ENCODE measurements around the gene RADIL.

The RADIL gene

DNA sequence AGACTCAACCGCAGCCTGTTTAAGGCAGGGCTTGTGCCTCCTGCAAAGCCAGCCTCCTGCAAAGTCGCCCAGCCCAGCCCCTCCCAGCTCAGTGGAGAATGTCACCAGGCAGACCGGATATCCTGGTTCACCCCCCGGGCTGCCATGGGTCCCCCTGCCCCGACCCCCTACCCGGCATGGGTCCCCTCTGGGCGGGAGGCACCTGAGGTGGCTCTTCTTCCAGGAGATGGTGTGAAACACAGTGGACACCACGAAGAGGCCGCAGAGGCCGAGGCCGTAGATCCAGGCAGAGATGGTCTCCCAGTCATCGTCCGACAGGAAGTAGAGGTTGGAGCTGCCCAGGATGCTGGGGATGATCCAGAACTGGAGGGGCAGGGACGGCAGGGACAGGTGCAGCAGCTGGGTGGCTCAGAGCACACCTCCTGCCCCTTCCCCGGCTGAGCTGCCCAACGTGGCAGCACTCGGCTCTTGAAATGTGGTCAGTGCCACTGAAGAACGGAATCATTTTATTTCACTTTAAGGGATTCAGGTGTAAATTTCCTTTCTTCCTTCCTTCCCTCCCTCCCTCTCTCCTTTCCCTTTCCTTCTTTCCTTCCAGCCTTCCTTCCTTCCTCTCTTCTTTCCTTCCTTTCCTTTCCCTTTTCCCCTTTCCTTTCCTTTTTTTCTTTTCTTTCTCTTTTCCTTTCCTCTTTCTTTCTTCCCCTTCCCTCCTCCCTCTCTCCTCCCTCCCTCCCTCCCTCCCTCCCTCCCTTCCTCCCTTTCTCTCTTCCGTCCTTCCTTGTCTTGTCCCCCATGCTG, 36.7 kb upstream of the RADIL start:
- no peak for TF ChIP-seq FOXP2 (optimal IDR thresholded peaks at IDR 0.05; ENCODE audit: borderline replicate concordance, extremely low read depth, extremely low read length, insufficient read depth)
- TF ChIP-seq POLR2AphosphoS5 (IDR thresholded peaks at IDR 0.05; ENCODE audit: low read depth, low read length) = no peak
- TF ChIP-seq, protein P1, sequence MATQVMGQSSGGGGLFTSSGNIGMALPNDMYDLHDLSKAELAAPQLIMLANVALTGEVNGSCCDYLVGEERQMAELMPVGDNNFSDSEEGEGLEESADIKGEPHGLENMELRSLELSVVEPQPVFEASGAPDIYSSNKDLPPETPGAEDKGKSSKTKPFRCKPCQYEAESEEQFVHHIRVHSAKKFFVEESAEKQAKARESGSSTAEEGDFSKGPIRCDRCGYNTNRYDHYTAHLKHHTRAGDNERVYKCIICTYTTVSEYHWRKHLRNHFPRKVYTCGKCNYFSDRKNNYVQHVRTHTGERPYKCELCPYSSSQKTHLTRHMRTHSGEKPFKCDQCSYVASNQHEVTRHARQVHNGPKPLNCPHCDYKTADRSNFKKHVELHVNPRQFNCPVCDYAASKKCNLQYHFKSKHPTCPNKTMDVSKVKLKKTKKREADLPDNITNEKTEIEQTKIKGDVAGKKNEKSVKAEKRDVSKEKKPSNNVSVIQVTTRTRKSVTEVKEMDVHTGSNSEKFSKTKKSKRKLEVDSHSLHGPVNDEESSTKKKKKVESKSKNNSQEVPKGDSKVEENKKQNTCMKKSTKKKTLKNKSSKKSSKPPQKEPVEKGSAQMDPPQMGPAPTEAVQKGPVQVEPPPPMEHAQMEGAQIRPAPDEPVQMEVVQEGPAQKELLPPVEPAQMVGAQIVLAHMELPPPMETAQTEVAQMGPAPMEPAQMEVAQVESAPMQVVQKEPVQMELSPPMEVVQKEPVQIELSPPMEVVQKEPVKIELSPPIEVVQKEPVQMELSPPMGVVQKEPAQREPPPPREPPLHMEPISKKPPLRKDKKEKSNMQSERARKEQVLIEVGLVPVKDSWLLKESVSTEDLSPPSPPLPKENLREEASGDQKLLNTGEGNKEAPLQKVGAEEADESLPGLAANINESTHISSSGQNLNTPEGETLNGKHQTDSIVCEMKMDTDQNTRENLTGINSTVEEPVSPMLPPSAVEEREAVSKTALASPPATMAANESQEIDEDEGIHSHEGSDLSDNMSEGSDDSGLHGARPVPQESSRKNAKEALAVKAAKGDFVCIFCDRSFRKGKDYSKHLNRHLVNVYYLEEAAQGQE (IDR thresholded peaks at IDR 0.05; ENCODE audit: insufficient read depth in 1 of 2, low read depth in 2 of 2, low read length in 2 of 2) = no peak
- no peak for TF ChIP-seq SIN3A (IDR thresholded peaks at IDR 0.05; ENCODE audit: borderline replicate concordance, insufficient read depth, low read length)
- no peak for TF ChIP-seq TAF1 (IDR thresholded peaks at IDR 0.05; ENCODE audit: borderline replicate concordance, insufficient read depth, low read length)

- TF ChIP-seq POLR2AphosphoS5 (IDR thresholded peaks at IDR 0.05; ENCODE audit: low read depth, low read length) = no peak
Measured at GRCh38 chr7:4916113-4916512, 32.6 kb upstream of the RADIL start.

- TF ChIP-seq TAF1 (IDR thresholded peaks at IDR 0.05; ENCODE audit: borderline replicate concordance, insufficient read depth, low read length) = no peak
- TF ChIP-seq, protein P1 (IDR thresholded peaks at IDR 0.05; ENCODE audit: insufficient read depth in 1 of 2, low read depth in 2 of 2, low read length in 2 of 2) = no peak
- TF ChIP-seq FOXP2 (optimal IDR thresholded peaks at IDR 0.05; ENCODE audit: borderline replicate concordance, extremely low read depth, extremely low read length, insufficient read depth) = no peak
Measured at GRCh38 chr7:4911111-4911828, 27.8 kb upstream of the RADIL start.

DNA sequence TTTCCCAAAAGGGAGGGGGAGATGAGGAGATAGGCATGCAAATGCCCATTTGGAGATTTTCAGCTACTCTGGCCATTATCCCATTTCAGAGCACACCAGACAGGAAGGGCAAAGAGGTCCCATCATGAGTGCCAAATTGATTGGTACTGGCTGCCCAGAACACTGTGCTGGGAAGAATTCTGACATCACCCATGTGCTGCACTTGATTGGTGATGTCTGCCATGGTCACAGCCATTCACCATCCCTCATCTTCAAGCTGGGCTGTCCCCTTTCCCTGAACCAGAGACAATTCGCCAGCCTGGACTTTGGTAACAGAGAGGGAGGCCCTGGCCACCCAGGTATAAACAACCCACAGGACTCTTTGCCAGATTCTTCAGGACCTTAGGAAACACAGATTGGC, 23.2 kb upstream of the RADIL start:
- TF ChIP-seq FOXP2 (optimal IDR thresholded peaks at IDR 0.05; ENCODE audit: borderline replicate concordance, extremely low read depth, extremely low read length, insufficient read depth) = no peak
- no peak for TF ChIP-seq TAF1 (IDR thresholded peaks at IDR 0.05; ENCODE audit: borderline replicate concordance, insufficient read depth, low read length)
- TF ChIP-seq, protein P1 (IDR thresholded peaks at IDR 0.05; ENCODE audit: insufficient read depth in 1 of 2, low read depth in 2 of 2, low read length in 2 of 2) = no peak

DNA sequence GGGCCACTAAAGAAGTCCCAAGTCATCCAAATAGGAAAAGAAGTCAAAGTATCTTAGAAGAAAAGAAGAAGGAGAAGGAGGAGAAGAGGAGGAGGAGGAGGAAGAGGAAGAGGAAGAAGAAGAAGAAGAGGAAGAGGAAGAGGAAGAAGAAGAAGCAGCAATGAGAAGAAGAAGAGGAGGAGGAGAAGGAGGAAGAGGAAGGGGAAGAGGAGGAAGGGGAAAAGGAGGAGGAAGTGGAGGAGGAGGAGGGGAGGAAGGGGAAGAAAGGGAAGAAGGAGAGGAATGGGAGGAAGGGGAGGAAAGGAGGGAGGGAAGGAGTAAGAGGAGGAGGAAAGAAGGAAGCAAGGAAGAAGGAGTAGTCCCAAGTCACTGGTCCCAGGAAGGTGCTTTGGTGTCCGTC, 21.7 kb upstream of the RADIL start:
- TF ChIP-seq, protein P1 (IDR thresholded peaks at IDR 0.05; ENCODE audit: insufficient read depth in 1 of 2, low read depth in 2 of 2, low read length in 2 of 2) = no peak
- TF ChIP-seq TAF1 (IDR thresholded peaks at IDR 0.05; ENCODE audit: borderline replicate concordance, insufficient read depth, low read length) (no peak), SIN3A (IDR thresholded peaks at IDR 0.05; ENCODE audit: borderline replicate concordance, insufficient read depth, low read length) (no peak), POLR2AphosphoS5 (IDR thresholded peaks at IDR 0.05; ENCODE audit: low read depth, low read length) (no peak), FOXP2 (optimal IDR thresholded peaks at IDR 0.05; ENCODE audit: borderline replicate concordance, extremely low read depth, extremely low read length, insufficient read depth) (no peak)
